Smooth muscle cell (in vitro differentiated cells): Measurements from ENCODE around the gene TMUB2. TPM values are rescaled to one million over a fixed set of nuclear protein-coding genes. Genes with fewer than 3 reads are reported as not detected.
A peak's percentile ranks its signal among the peaks of the same experiment; 100 is the strongest.

Experiments
- DNase-seq: peaks from one replicate; lab custom pipeline; 2025; ENCODE audit not compliant: unreplicated experiment; lab: John Stamatoyannopoulos, UW
- H2AFZ ChIP-seq: fragments of 200-600 bp; sonication (generic); 2 replicates; pipeline ENCODE4 v1.6.0; 2016; ENCODE audit warnings: antibody characterized with exemption, low read depth, mild to moderate bottlenecking
- H3F3A ChIP-seq: fragments of 200-600 bp; sonication (generic); 2 replicates; pipeline ENCODE4 v1.6.0; 2017; ENCODE audit warnings: antibody characterized with exemption, low read depth
- H3K27ac ChIP-seq: fragments of 200-600 bp; sonication (generic); 2 replicates; pipeline ENCODE4 v1.5.1; 2016; ENCODE audit warnings: low read depth, mild to moderate bottlenecking
- H3K27me3 ChIP-seq: fragments of 200-600 bp; sonication (generic); 2 replicates; pipeline ENCODE4 v1.6.1; 2016; ENCODE audit warnings: low read depth, mild to moderate bottlenecking
- H3K36me3 ChIP-seq: fragments of 200-600 bp; sonication (generic); 2 replicates; pipeline ENCODE4 v1.5.1; 2016; ENCODE audit warnings: low read depth
- H3K4me1 ChIP-seq: fragments of 200-600 bp; sonication (generic); 2 replicates; pipeline ENCODE4 v1.5.1; 2016; ENCODE audit warnings: low read depth
- H3K4me2 ChIP-seq: fragments of 200-600 bp; sonication (generic); 2 replicates; pipeline ENCODE4 v1.6.0; 2016; ENCODE audit warnings: mild to moderate bottlenecking
- H3K4me3 ChIP-seq: fragments of 200-600 bp; sonication (generic); 2 replicates; pipeline ENCODE4 v1.5.1; 2016; ENCODE audit warnings: mild to moderate bottlenecking
- H3K79me2 ChIP-seq: fragments of 200-600 bp; sonication (generic); 2 replicates; pipeline ENCODE4 v1.6.0; 2016; ENCODE audit warnings: low read depth, mild to moderate bottlenecking
- H3K9ac ChIP-seq: fragments of 200-600 bp; sonication (generic); 2 replicates; pipeline ENCODE4 v1.6.0; 2016; ENCODE audit warnings: low read depth
- H3K9me3 ChIP-seq: fragments of 200-600 bp; sonication (generic); replicated peaks from 2 replicates; pipeline ENCODE4 v1.5.1; 2016; ENCODE audit warnings: low read depth
- H4K20me1 ChIP-seq: fragments of 200-600 bp; sonication (generic); 2 replicates; pipeline ENCODE4 v1.6.0; 2016; ENCODE audit warnings: low read depth
- WGBS: methylation state at CpG from one replicate; pipeline ENCODE4 v1.1.7; 2016; ENCODE audit warnings: low lambda C conversion rate; 5-methylcytosine and 5-hydroxymethylcytosine counted together
- polyA plus RNA-seq: library from polyadenylated mRNA; unstranded; fragments of >200 nt; fragmentation: Nextera tagmentation; extraction: Ambion mirVana; gene quantifications from 2 replicates; pipeline ENCODE4 v1.2.1, GENCODE V29; 2016
- total RNA-seq: library from RNA; depleted of rRNA; stranded (reverse); fragments of >200 nt; gene quantifications from 2 replicates; pipeline ENCODE4 v1.2.3, GENCODE V29; 2014
- TF ChIP-seq, protein P1 (sequence below): fragments of 200-600 bp; sonication (generic); IDR thresholded peaks from 2 replicates; pipeline ENCODE4 v1.5.1; 2017; ENCODE audit warnings: borderline replicate concordance, mild to moderate bottlenecking, antibody characterized with exemption; ENCODE audit not compliant: insufficient read depth, poor library complexity, severe bottlenecking

Gene TMUB2
- total and polyA plus RNA-seq, 2 experiments from 2014 or later = 26.4 to 39.2 TPM

DNA sequence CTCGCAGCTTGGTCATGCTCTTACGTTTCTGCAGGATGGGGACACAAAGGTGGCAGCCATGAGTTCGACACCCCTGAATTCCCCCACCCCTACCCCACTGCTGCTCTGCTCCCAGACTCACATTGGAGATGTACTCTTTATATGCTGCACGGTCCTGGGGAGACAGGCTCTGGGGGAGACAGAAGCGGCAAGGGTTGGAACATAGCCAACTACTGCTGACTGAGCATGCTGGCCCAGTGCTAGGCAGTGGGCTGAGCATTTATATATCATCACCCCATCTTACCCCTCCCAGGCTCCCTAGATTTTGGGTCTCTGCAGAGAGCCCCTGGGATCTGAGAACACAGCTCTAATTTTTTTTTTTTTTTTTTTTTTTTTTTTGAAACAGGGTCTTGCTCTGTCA is 21.0 kb downstream of the TMUB2 start:
- Histone ChIP-seq H2AFZ (no peak overlapping the region), H3F3A (peaks cover 17% of the 10 kb centered on the region), H3K9ac (no peak overlapping the region), H3K4me2 (no peak overlapping the region), H3K27ac (no peak overlapping the region), H3K27me3 (no peaks in the 10 kb centered on the region), H3K79me2 (no peaks in the 10 kb centered on the region), H4K20me1 (peaks cover 15% of the 10 kb centered on the region), H3K9me3 (no peaks in the 10 kb centered on the region), H3K4me1 (peaks cover 4% of the 10 kb centered on the region), H3K36me3 (peaks cover 5% of the 10 kb centered on the region), H3K4me3 (no peak overlapping the region)
- WGBS = 99% methylated on average over 5 of the region's 5 CpGs
- no peak for DNase-seq
- TF ChIP-seq, protein P1, sequence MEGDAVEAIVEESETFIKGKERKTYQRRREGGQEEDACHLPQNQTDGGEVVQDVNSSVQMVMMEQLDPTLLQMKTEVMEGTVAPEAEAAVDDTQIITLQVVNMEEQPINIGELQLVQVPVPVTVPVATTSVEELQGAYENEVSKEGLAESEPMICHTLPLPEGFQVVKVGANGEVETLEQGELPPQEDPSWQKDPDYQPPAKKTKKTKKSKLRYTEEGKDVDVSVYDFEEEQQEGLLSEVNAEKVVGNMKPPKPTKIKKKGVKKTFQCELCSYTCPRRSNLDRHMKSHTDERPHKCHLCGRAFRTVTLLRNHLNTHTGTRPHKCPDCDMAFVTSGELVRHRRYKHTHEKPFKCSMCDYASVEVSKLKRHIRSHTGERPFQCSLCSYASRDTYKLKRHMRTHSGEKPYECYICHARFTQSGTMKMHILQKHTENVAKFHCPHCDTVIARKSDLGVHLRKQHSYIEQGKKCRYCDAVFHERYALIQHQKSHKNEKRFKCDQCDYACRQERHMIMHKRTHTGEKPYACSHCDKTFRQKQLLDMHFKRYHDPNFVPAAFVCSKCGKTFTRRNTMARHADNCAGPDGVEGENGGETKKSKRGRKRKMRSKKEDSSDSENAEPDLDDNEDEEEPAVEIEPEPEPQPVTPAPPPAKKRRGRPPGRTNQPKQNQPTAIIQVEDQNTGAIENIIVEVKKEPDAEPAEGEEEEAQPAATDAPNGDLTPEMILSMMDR = no peak

DNA sequence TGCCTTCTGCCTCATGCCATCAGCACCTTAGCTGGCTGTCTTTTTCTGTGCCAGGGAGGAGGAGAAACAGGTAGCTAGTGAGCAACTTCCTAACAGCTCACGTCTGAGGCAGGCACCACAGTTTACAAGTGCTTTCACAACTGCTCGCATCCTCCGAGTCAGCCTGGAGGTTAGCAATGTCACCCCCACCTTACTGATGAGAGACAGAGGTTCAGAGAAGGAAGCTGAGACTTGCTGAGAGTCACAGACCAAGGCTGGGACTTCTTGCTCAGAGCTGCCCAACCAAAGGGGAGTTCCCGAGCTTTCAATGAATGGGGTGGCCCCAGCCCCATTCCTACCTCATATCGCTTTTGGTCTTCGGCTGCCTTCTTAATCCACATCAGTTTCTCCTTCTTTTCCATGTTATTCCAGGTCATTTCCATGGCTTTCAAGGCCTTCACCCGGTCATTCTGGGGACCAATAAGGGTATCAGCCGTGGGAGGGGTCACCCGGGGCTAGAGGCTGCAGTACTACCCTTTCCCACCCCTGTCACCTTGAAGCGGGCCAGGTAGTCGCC is 23.1 kb downstream of the TMUB2 start:
- no peak overlapping the region for H3K4me2 ChIP-seq

DNA sequence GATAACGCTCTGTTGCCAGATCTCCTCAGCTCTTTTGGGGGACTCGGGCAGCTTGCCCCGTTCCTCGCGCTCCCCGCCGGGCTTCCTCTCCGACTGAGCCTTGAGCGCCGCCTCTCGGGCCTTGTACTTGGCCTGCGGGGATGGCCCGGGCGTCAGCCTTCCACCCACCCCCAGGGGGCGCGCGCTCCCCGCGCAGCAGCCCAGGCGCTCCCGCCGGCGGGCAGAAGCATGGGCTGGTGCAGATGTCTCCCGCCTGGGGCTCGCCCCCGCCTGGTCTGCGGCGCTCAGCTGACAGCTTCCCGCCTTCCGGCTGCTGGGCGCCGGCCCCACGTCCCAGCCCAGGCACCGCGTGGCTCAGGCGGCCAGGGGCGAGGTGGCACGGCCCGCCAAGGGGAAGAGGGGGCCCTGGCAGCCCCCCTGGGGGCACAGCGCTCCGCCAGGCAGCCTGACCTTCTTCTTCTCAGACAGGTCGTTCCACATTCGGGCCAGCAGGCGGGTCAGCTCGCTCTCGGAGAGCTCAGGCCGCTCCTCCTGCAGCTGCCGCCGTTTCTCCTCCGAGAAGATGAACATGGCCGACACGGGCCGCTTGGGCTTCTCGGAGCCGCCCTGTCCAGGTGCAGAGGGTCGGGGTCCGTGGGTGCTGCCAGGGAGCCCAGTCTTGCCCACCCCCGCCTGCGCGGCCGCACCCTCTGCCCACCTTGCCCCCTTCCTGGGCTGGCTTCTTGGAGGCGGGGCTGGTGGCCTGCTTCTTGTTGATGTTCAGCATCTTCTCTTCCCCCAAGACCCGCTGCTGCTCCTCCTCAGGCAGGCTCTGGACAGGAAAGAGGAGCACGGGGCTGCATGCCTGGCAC is 23.8 kb downstream of the TMUB2 start:
- Histone ChIP-seq H3K27me3 (no peaks in the 10 kb centered on the region), H3K27ac (no peak overlapping the region), H3K36me3 (peaks cover 5% of the 10 kb centered on the region), H4K20me1 (peaks cover 18% of the 10 kb centered on the region), H3K9me3 (no peaks in the 10 kb centered on the region), H3K4me3 (no peak overlapping the region), H3K9ac (no peak overlapping the region), H3K79me2 (no peaks in the 10 kb centered on the region), H3K4me2 (peak overlapping the region; percentile 48), H3K4me1 (peaks cover 4% of the 10 kb centered on the region), H3F3A (peaks cover 12% of the 10 kb centered on the region), H2AFZ (no peak overlapping the region)
- WGBS = 46% methylated on average over 56 of the region's 64 CpGs
- TF ChIP-seq, protein P1 = peak; percentile 95
- peak; percentile 73 for DNase-seq

More for the DNA sequence above, 23.1 kb downstream of the TMUB2 start:
- TF ChIP-seq, protein P1 = no peak
- Histone ChIP-seq H3K4me3 (no peak overlapping the region), H4K20me1 (peaks cover 15% of the 10 kb centered on the region), H3K9me3 (no peaks in the 10 kb centered on the region), H2AFZ (no peak overlapping the region), H3K4me1 (peaks cover 4% of the 10 kb centered on the region), H3K27ac (no peak overlapping the region), H3K27me3 (no peaks in the 10 kb centered on the region), H3K36me3 (peaks cover 5% of the 10 kb centered on the region), H3K9ac (no peak overlapping the region), H3K79me2 (no peaks in the 10 kb centered on the region), H3F3A (peaks cover 17% of the 10 kb centered on the region)
- 89% methylated on average over 11 of the region's 11 CpGs for WGBS
- no peak for DNase-seq
